Measurements from ENCODE around the gene TMEM164.

The TMEM164 gene

DNA sequence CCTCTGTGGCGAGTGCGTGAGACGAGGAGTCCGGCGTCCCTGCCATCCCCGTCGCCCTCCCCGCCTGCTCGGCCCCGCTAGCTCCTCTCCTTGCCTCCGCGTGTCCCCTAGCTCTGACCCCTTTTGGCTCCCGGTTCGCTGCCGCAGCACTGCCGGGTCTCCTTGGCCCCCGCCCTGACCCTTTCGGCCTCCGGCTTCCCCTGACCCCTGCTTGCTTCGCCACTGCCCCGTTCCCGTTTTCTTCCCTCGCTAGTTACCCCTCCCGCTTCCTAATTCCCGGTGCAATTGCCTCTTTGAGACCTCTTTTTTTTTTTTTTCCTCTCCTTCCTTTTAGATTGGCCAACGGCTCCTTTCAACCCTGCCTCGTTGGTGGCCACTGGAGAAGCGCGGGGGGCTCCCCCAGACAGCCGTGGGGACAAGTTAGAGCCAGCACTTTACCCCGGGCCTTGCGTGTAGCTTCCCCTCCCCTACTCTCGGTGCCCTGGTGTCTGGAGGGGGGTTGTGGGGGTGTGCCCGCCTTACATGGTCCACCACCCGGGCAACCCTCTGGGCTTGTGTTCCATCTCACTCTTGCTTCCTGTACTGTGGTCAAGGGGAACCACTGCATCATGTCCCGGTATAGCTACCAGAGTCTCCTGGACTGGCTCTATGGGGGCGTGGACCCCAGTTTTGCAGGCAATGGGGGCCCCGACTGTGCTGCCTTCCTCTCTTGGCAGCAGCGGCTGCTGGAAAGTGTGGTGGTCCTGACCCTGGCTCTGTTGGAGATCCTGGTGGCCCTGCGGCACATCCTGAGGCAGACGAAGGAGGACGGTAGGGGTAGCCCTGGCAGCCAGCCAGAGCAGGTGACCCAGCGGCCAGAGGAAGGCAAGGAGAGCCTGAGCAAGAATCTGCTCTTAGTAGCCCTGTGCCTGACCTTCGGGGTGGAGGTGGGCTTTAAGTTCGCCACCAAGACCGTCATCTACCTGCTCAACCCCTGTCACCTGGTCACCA is 548 bp downstream of the TMEM164 start:
- DNase-seq (ENCODE audit: low read depth, low spot score), result no peak

DNA sequence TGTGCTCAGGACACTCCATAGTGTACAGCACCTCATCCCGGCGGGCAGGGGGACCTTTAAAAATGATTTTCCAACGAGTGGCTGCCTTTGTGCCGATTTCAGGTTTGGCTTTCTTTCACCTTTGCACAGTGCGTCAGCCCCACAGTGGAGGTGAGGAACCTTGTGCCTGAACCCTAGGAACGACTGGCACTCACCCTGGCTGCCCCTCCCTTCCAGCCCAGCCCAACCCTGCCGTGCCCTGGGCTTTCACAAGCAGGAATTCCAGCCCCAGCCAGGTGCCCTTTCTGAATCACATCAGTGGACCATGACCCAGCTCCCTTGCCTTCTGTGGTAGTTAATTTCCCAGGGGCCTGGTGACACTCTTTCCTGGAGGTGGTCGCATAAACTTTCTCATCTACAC is 1.3 kb downstream of the TMEM164 start:
- no peak for DNase-seq (ENCODE audit: low read depth, low spot score)

DNA sequence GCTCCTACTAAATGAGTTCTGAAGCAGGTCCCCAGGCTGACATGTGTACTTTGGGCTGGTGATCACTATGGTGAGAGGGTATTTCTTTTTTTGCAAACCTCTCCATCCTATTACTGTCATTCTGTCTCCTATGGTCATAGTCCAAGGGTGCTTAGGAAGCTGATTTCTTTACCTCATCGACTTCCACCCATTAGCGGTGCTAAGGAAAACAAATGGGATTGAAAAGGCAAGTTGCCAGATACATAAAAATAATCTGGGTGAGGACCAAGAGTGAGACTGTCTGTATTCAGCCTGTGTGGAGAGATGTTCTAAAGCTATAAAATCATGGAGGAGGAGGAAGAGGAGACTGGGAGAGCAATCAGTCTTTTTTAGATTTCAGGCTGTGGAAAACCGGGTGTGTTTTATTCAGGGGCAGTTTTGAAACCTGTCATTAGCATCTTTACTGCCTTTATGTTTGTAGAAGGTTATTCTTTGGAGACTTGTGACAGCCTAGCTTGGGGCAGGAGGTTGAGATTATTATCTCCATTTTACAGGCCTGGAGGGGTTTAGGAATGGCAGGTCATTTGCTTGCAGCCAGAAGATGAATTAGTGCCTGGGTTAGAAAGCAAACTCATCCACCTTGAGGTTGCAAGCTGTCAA is 1.9 kb downstream of the TMEM164 start:
- DNase-seq (ENCODE audit: low read depth, low spot score), result no peak

DNA sequence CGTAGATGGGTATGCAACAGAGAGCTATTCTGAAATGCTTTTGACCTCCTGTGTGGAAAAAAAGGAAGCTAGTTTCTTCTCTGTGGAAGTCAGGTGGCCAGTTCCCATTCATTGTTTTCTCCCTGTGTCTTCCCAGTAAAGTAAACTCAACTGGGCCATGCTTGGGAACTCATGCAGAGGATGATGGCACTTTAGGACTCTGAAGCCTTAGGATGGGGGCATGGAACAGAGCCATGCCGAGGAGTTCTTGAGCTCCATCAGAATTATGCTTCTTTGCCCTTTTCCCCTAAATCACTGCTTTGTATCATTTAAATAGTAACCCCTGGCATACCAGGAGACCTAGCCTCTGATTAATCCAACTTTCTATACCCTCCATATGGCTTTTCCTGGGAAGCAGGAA is 3.2 kb downstream of the TMEM164 start:
- DNase-seq (ENCODE audit: low read depth, low spot score), result no peak

DNA sequence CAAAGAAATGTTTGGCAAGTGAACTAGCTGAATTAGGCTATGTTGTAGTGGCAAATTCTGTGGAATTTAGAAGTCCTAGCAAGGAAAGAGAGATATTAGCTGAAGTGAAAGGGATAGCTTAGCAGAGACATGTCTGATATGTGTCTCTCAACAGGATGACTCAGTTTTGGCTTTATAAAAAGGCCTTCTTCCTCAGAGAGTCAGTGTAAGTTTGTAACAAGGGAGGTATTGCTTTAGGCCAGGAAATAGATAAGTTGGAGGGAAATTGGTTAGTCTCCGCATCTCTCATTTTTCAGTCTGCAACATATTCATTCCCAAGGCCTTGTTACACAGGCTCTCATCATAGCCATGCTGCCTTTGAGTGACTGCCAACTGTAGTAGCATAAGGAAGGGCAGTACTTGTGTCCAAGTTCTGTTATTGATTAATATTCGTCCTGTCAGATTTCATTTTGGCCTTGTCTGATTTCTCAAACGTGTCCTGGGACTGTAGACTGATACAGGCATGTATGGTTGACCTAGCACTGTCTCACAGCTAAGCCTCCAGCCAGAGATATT is 4.0 kb downstream of the TMEM164 start:
- no peak for DNase-seq (ENCODE audit: low read depth, low spot score)

DNA sequence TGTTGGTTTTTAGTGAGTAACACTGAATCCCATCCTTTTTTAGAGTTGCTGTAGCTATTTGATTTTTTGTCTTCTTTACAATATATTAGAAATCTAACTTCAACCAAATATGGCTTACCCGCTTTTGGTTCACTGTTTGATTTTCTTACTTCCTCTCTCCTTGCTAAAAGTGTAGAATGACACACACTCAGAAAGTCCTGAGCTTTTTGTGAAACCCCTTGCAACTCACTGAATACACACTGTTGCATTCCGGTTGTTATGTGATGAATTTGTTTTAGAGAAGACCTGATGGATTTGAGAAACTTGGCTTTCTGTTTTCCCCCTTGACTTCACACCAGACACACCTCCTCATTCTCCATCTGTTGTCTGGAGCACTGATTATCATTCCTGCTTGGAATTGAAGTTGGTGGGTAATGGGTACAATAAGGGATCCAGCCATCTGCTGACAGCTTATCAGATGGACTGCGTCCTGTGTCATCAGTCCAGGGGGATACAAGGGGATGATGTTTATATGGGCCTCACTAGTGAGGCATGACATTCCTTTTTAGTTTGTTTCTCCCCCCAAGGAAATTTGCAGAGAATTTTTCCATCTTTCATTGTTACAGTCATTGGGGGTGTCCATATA is 5.2 kb downstream of the TMEM164 start:
- DNase-seq (ENCODE audit: low read depth, low spot score), result no peak

DNA sequence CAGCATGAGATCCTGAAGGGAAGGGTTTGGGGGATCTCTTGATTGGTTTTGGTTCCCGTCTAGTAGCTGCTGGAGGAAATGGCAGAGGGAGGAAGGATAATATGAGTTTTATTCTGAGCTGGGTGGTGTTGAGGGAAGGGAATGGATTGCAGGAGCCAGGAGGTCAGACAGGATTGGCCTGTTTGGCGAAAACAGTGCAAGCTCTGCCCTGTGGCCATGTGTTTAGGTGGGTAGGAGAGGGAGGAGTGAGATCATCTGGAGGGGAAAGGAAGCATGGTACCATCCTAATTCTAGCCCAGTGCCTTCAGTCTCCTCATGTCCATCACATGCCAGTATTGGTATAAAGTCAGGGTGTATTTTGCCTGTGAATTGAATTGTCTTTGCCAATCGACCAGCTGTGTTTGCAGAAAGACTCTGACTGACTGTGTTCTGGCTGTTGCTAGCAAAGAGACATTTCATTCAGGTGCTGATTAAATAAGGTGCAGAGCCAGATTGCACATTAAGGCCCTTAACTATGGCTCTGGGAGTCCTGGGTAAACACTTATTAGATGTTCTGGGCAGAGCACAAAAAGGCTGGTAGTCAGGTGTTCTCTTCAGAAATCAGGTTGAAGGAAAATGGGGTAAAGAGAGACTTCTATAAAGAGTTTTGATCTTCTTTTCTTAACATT is 10.0 kb downstream of the TMEM164 start:
- no peak for DNase-seq (ENCODE audit: low read depth, low spot score)

DNA sequence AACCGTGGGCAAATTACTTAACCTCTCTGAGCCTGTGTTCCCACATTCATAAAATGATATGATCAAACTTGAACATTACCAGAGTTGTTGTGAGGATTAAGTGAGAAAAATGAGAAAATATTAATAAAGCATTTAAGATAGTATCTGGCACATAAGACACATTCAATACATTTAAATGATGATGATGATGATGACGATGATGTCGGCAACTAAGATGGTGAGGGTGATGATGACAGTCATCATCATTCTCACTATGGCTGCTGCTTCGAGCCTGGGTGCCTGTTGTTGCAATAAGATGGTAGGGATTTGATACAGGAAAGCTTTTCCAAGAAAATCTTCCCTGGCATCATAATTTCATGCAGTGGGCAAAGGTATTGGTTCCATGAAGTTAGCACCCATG is 11.1 kb downstream of the TMEM164 start:
- DNase-seq (ENCODE audit: low read depth, low spot score), result no peak

DNA sequence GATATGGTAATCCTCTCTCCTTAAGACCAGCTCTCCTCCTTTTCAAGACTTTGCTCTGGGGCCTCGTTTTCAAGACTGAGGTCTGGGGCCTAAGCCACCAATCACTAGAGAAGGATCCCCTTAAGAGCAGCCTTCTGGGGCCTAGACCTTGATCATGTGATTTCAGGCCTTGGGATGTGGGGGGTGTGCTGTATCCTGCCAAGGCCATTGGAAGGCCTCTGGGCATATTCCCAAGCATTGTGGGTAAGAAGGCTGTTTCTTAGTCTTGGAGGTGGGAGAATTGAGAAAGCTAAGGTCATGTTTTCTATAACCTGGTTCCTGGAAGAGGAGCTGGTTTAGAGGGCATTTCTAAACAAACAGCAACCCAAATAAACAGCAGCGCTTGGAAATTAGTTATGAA is 12.1 kb downstream of the TMEM164 start:
- DNase-seq (ENCODE audit: low read depth, low spot score), result no peak

DNA sequence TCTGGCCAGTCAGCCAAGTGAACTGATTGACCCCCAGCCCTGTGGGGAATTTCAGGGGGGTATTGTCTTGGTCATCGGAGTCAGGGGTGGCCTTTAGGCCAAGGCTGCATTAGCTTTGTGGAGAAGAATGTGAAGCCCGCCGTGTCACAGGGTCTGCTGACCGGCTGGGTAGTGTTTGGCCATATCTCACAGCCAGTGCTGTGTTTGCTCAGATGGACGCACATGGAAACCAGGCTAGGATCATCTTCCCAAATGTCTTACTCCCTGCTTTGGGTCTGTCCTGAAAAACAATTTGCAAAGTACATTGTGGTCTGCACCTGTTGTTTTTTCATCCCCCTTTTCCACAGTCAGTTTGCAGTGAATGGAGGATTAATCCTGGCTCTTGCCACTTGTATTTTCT is 13.0 kb downstream of the TMEM164 start:
- DNase-seq (ENCODE audit: low read depth, low spot score), result no peak

DNA sequence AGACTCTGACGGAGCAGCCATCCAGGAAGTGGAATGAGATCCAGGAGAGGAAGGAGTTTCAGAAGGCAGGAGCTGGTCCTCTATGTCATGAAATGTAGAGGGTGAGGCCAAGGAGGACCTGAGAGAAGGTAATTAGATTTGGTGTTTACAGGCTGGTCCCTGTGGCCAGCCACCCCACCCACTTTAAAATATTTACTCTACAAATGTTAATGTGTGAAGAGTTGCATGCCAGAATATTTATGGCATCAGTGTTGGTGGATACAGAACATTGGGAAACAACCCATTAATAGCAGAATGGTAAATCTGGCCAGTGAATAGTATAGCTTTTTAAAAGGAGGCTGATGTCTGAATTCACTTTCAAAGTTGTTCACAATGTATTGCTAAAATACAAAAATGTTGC is 17.6 kb downstream of the TMEM164 start:
- no peak for DNase-seq (ENCODE audit: low read depth, low spot score)

DNA sequence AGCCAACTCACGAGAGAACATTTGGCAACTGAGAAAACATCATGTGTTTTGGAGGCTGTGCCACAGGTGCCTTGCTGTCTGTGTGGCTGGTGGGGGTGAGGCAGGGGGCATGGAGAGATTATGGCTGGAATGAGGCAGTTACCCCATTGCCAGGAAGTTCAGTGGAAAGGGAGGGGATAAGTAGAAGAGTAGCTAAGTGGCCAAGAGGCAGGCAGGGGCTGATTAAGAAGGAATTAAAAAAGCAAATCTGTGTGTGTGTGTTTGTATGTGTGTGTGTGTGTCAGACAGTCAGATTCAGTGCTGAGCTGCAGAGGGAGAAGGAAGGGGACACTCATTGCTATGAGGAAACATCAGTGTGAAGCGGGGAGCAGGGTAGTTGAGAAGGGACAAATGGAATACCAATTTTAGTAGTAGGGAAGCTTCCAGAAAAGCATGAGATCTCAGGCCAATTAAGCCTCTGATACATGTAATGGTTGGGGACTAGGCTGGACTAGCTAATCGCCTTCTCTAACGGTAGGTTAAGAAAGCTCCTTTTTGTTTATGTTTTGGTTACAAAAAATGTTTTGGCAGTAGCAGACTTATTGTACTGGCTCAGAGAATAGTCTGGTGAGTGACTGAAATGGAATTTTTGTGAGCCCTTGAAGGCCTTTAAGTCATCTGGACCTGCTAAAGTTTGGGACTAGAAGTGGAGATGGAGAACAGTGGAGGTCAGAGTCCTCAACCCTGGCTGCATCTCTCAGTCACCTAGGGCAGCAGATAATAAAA is 18.5 kb downstream of the TMEM164 start:
- no peak for DNase-seq (ENCODE audit: low read depth, low spot score)

DNA sequence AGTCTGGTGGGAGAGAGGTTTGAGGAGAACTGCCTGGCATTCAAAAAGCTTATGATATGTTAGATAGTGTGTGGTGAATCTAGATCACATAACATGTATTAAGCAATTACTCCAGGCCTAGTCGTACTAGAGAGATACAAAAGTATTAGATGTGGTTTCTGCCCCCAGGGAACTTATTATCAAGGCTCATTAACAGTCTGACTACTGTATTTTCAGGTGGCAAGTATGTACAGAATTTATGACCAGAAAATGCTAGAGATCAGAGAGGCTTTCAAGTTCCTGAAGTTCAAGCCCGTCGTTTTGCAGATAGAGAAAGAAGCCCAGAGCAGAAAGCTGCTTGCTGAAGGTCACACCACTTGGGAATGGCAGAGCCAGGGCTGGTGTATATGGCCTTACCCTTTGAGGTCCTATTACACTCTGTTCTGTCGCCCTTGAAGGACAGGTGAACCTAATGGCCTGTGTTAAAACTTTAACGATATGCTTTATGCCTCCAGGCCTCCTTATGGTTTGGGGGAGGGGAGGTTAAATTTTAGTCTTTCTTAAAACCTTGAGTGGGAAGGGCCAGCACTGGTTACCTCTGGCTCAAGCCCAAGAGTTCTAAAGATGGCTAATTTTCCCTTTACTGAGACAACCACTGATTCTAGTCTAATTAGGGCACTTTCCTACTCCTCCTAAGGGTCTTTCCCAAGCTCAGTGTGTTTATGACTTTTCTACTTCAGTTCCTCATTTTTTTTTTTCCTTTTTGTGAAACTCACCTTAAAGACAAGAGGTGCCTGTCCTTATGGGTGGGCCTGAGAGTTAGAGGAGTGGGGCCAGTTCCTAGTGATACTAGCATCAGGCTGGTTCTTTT is 19.9 kb downstream of the TMEM164 start:
- DNase-seq (ENCODE audit: low read depth, low spot score), result no peak

DNA sequence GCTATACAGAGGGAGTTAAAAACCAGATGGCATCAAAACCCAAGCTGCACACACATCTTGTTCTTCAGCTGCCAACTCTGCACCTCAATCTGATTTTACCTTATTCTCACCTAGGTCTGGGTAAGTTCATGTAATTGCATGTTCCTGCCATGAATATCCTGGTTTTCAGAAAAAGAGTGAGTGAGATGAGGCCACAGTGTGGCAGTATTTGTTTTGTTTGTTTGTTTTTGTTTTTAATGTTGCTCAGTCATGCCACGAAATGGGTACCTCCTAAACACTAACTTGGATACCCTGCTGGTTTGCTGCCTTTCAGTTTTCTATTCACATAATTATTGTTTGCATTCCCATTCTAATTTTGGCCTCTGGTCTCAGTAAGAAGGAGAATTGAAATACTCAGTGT is 22.5 kb downstream of the TMEM164 start:
- no peak for DNase-seq (ENCODE audit: low read depth, low spot score)

DNA sequence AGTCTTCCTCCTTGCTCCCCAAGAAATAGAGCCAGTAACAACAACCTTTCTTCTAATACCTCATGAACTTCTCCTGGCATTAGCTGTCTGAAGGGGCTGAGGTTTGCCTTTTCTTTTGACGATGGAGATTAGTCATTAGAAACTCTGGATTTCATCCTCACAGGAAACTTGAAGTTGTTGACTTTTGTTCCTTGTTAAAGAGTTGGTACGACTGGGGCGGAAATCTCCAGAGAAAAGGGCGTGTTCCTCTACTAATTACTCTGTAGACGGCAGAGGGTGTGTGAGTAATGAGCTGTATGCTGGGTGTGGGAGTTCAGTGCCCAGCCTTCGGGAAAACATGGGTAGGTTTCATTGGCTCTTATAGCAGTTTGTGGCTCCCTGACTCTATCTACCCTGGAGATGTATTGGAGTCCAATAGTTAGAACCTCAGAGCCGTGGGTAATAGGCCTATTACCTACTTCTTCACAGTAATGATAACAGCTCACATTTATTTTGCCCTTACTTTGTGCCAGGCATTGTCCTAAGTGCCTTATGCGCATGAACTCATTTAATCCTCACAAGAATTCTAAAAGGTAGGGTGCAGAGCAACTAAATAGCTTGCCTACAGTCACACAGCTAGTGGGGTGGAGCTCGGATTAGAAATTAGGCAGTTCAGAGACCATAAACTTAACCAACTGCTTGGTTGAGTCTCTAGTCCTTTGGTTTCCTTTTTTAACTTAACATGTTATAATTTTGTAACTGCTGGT is 23.4 kb downstream of the TMEM164 start:
- DNase-seq (ENCODE audit: low read depth, low spot score), result no peak

DNA sequence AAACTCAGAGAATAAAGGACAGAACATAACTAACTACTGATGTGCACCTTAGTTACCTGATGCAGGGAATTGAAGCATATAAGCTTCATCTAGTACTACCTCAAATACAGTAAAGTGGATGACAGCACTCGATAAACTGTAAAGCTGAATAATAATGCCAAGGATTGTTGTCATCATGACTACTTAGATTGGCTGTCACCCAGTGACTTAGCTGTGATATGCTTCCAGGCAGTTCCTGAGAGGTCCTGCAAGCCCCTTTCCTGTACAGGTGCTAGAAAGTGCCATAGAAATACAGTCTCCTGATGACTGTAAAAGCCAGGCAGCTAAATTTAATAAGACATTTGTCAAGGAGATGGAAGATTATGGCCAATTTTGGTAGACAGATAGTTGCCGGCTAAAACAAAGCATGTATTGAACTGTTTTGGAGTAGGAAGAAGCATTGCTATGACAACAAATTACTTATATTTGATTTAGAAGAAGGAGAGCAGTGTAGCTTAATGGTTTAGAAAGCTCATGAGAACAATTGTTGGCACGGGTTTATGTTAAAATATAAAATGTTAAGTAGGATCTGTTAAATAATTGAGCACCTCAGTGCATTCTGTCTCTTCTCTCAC is 29.7 kb downstream of the TMEM164 start:
- DNase-seq (ENCODE audit: low read depth, low spot score), result no peak

DNA sequence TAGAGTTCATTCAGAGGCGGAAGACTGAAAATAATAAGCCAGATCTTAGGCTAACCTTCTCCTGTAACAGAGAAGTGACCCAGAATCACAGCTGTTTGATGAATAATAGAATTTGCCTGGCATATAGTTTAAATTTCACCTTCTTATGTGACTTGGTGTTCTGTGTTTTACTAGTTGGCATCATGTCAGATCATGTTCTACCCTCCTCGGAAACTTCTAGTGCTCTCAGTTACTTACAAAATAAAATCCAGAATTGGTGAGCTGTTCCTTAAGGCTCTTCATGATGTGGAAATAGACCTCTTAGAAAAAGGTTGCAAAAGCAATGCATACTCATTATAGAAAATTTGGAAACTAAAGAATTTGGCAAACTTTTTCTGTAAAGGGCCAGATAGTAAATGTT is 31.1 kb downstream of the TMEM164 start:
- DNase-seq (ENCODE audit: low read depth, low spot score), result no peak

DNA sequence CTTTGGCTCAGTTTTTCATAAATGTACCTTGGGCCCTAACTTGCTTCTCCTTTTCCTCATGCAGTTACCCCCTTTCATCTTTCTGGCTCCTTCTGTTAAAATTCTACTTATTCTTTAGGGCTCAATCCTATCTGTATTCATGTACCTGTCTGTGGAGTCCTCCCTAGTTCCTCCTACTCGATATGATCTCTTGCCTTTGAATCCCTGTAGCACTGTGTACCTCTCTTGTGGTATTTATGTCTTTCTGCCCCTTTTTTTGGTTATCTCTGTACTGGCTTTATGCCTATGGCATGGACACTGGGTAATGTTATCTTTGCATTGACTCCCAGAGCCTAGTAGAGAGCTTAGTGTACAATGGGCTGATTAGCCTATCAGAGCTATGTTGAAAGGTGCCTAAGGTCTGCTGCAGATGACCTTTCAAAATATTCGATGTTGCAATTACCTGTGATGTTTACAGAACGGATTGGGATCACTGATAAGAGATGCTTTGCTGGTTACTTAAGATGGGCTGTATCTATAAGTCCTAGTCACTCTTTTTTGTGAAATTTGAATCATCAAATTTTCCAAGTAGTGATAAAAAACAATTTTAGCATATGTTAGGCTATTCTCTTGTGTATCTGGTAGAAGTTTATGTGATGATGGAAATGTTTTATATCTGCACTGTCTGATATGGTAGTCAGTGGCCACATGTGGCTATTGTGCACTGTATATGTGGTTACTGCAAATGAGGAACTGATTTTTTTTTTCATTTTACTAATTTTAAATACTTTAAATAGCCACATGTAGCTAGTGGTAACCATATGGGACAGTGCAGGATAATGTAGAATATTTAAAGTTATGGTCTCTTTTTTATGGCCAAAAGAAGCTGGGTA is 33.5 kb downstream of the TMEM164 start:
- DNase-seq (ENCODE audit: low read depth, low spot score), result no peak
